Smooth muscle cell (in vitro differentiated cells): ENCODE results near the gene BEAN1. TPM values are rescaled to one million over a fixed set of nuclear protein-coding genes. Genes with fewer than 3 reads are reported as not detected.

Source experiments
- DNase-seq: peaks from one replicate; lab custom pipeline; 2025; ENCODE audit not compliant: unreplicated experiment; lab: John Stamatoyannopoulos, UW
- H2AFZ ChIP-seq: fragments of 200-600 bp; sonication (generic); 2 replicates; pipeline ENCODE4 v1.6.0; 2016; ENCODE audit warnings: antibody characterized with exemption, low read depth, mild to moderate bottlenecking
- H3F3A ChIP-seq: fragments of 200-600 bp; sonication (generic); 2 replicates; pipeline ENCODE4 v1.6.0; 2017; ENCODE audit warnings: antibody characterized with exemption, low read depth
- H3K27ac ChIP-seq: fragments of 200-600 bp; sonication (generic); 2 replicates; pipeline ENCODE4 v1.5.1; 2016; ENCODE audit warnings: low read depth, mild to moderate bottlenecking
- H3K27me3 ChIP-seq: fragments of 200-600 bp; sonication (generic); 2 replicates; pipeline ENCODE4 v1.6.1; 2016; ENCODE audit warnings: low read depth, mild to moderate bottlenecking
- H3K36me3 ChIP-seq: fragments of 200-600 bp; sonication (generic); 2 replicates; pipeline ENCODE4 v1.5.1; 2016; ENCODE audit warnings: low read depth
- H3K4me1 ChIP-seq: fragments of 200-600 bp; sonication (generic); 2 replicates; pipeline ENCODE4 v1.5.1; 2016; ENCODE audit warnings: low read depth
- H3K4me2 ChIP-seq: fragments of 200-600 bp; sonication (generic); 2 replicates; pipeline ENCODE4 v1.6.0; 2016; ENCODE audit warnings: mild to moderate bottlenecking
- H3K4me3 ChIP-seq: fragments of 200-600 bp; sonication (generic); 2 replicates; pipeline ENCODE4 v1.5.1; 2016; ENCODE audit warnings: mild to moderate bottlenecking
- H3K79me2 ChIP-seq: fragments of 200-600 bp; sonication (generic); 2 replicates; pipeline ENCODE4 v1.6.0; 2016; ENCODE audit warnings: low read depth, mild to moderate bottlenecking
- H3K9ac ChIP-seq: fragments of 200-600 bp; sonication (generic); 2 replicates; pipeline ENCODE4 v1.6.0; 2016; ENCODE audit warnings: low read depth
- H3K9me3 ChIP-seq: fragments of 200-600 bp; sonication (generic); replicated peaks from 2 replicates; pipeline ENCODE4 v1.5.1; 2016; ENCODE audit warnings: low read depth
- H4K20me1 ChIP-seq: fragments of 200-600 bp; sonication (generic); 2 replicates; pipeline ENCODE4 v1.6.0; 2016; ENCODE audit warnings: low read depth
- CTCF ChIP-seq: fragments of 200-600 bp; sonication (generic); IDR thresholded peaks from 2 replicates; pipeline ENCODE4 v1.5.1; 2017; ENCODE audit warnings: borderline replicate concordance, mild to moderate bottlenecking, antibody characterized with exemption; ENCODE audit not compliant: insufficient read depth, poor library complexity, severe bottlenecking
- WGBS: methylation state at CpG from one replicate; pipeline ENCODE4 v1.1.7; 2016; ENCODE audit warnings: low lambda C conversion rate; 5-methylcytosine and 5-hydroxymethylcytosine counted together
- polyA plus RNA-seq: library from polyadenylated mRNA; unstranded; fragments of >200 nt; fragmentation: Nextera tagmentation; extraction: Ambion mirVana; gene quantifications from 2 replicates; pipeline ENCODE4 v1.2.1, GENCODE V29; 2016
- total RNA-seq: library from RNA; depleted of rRNA; stranded (reverse); fragments of >200 nt; gene quantifications from 2 replicates; pipeline ENCODE4 v1.2.3, GENCODE V29; 2014

BEAN1 gene
- total and polyA plus RNA-seq, 2 experiments from 2014 or later = 0.94 to 4.9 TPM

GRCh38 chr16:66523861-66524354 lies 96.8 kb downstream of the BEAN1 start:
- no peak for TF ChIP-seq CTCF
- no peak overlapping the region for H3K4me2 ChIP-seq
- no peaks in the 10 kb centered on the region for H4K20me1 ChIP-seq
- H3K4me1 ChIP-seq = peaks cover 11% of the 10 kb centered on the region
- H3F3A ChIP-seq = no peaks in the 10 kb centered on the region
- H3K9ac ChIP-seq = no peak overlapping the region
- H3K4me3 ChIP-seq = no peak overlapping the region
- no peak overlapping the region for H3K27ac ChIP-seq
- H3K79me2 ChIP-seq = no peaks in the 10 kb centered on the region
- 95% methylated on average over 9 of the region's 9 CpGs for whole genome bisulfite sequencing
- H3K27me3 ChIP-seq = no peaks in the 10 kb centered on the region
- H3K36me3 ChIP-seq = no peaks in the 10 kb centered on the region
- no peak overlapping the region for H2AFZ ChIP-seq
- DNase-seq = no peak
- H3K9me3 ChIP-seq = no peaks in the 10 kb centered on the region

GRCh38 chr16:66524601-66525164 lies 97.6 kb downstream of the BEAN1 start:
- H3K36me3 ChIP-seq = no peaks in the 10 kb centered on the region
- H3K4me3 ChIP-seq = no peak overlapping the region
- no peaks in the 10 kb centered on the region for H4K20me1 ChIP-seq
- no peak for TF ChIP-seq CTCF
- H3K27me3 ChIP-seq = no peaks in the 10 kb centered on the region
- H3F3A ChIP-seq = no peaks in the 10 kb centered on the region
- H3K27ac ChIP-seq = no peak overlapping the region
- no peak overlapping the region for H2AFZ ChIP-seq
- no peak overlapping the region for H3K4me2 ChIP-seq
- H3K9me3 ChIP-seq = no peaks in the 10 kb centered on the region
- 82% methylated on average over 6 of the region's 6 CpGs for WGBS
- H3K9ac ChIP-seq = no peak overlapping the region
- DNase-seq = no peak
- peaks cover 11% of the 10 kb centered on the region for H3K4me1 ChIP-seq
- no peaks in the 10 kb centered on the region for H3K79me2 ChIP-seq

GRCh38 chr16:66525396-66526180 lies 98.5 kb downstream of the BEAN1 start:
- H3K79me2 ChIP-seq = no peaks in the 10 kb centered on the region
- H3K36me3 ChIP-seq = no peaks in the 10 kb centered on the region
- H3F3A ChIP-seq = no peaks in the 10 kb centered on the region
- H3K9me3 ChIP-seq = no peaks in the 10 kb centered on the region
- no peak overlapping the region for H3K4me3 ChIP-seq
- H2AFZ ChIP-seq = no peak overlapping the region
- H3K27me3 ChIP-seq = no peaks in the 10 kb centered on the region
- 75% methylated on average over 9 of the region's 9 CpGs for WGBS
- no peaks in the 10 kb centered on the region for H4K20me1 ChIP-seq
- no peak for DNase-seq
- peak overlapping the region; percentile 39 for H3K9ac ChIP-seq
- H3K27ac ChIP-seq = peak overlapping the region; percentile 77
- H3K4me2 ChIP-seq = peak overlapping the region; percentile 21
- peaks cover 11% of the 10 kb centered on the region for H3K4me1 ChIP-seq
- TF ChIP-seq CTCF = no peak
